PFSK-1 (cell line): ENCODE measurements around the gene AKIRIN2.

Experiments used
- FOXP2 ChIP-seq: optimal IDR thresholded peaks from 2 replicates; pipeline ENCODE3; 2011; ENCODE audit warnings: borderline replicate concordance, control low read depth, inconsistent platforms; ENCODE audit not compliant: insufficient read depth; ENCODE audit errors: extremely low read length, extremely low read depth
- POLR2AphosphoS5 ChIP-seq: IDR thresholded peaks from 2 replicates; pipeline ENCODE4 v1.6.1; 2012; ENCODE audit warnings: low read depth, mild to moderate bottlenecking, control low read depth, low read length, moderate library complexity
- SIN3A ChIP-seq: IDR thresholded peaks from 2 replicates; pipeline ENCODE4 v1.6.1; 2012; ENCODE audit warnings: mild to moderate bottlenecking, low read length, moderate library complexity, borderline replicate concordance; ENCODE audit not compliant: insufficient read depth
- TAF1 ChIP-seq: IDR thresholded peaks from 2 replicates; pipeline ENCODE4 v1.6.1; 2012; ENCODE audit warnings: low read length, control low read depth, borderline replicate concordance; ENCODE audit not compliant: insufficient read depth
- TF ChIP-seq, protein P1 (sequence below), 2 experiments: IDR thresholded peaks; 2 replicates each; pipeline versions ENCODE4 v1.6.1 to v1.8.0; 2011 to 2012; ENCODE audit warnings: low read depth in 2 of 2, low read length in 2 of 2, control low read depth in 1 of 2, inconsistent platforms in 1 of 2, mild to moderate bottlenecking in 1 of 2, moderate library complexity in 1 of 2; ENCODE audit not compliant: insufficient read depth in 1 of 2

The AKIRIN2 gene

DNA sequence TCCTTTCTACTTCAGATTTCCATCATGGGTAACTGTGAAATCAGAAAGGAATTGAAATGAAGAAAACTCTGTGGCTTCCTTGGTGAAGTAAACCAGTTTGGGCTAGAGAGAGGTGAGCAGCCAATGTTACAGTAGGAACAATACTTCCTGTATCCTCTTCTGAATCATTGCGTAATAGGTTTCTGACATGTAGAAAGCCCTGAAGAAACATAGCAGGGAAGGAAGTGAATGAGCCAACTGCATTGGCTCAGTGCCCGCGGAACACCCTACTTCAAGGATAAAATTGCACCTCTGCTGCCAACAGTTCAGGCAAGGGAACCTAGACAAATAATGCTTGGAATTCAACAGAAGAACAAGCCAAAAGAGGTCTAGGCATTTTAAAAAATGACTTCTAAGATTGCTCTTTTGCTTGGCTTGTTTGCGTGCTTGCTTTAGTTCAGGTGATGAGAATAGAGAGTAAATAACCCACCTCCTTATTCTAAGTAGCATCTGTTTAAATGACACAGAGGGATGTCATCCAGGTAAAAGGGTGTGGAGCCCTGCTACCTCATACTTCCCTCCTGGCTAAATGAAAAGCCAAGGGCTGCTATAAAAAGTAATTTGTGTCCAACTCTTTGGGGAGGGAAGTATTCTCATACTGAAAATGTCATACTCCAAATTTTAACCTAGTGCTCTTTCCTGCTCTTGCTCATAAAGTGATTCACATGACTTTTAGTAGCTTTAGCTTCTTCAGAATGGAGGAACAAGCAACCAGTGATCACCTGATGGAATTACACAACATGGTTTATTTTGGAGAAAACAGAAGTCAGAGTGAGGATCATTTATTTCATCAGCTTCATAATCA, 30.0 kb upstream of the AKIRIN2 start:
- TF ChIP-seq SIN3A (no peak), FOXP2 (no peak), TAF1 (no peak), POLR2AphosphoS5 (no peak)
- TF ChIP-seq, protein P1, sequence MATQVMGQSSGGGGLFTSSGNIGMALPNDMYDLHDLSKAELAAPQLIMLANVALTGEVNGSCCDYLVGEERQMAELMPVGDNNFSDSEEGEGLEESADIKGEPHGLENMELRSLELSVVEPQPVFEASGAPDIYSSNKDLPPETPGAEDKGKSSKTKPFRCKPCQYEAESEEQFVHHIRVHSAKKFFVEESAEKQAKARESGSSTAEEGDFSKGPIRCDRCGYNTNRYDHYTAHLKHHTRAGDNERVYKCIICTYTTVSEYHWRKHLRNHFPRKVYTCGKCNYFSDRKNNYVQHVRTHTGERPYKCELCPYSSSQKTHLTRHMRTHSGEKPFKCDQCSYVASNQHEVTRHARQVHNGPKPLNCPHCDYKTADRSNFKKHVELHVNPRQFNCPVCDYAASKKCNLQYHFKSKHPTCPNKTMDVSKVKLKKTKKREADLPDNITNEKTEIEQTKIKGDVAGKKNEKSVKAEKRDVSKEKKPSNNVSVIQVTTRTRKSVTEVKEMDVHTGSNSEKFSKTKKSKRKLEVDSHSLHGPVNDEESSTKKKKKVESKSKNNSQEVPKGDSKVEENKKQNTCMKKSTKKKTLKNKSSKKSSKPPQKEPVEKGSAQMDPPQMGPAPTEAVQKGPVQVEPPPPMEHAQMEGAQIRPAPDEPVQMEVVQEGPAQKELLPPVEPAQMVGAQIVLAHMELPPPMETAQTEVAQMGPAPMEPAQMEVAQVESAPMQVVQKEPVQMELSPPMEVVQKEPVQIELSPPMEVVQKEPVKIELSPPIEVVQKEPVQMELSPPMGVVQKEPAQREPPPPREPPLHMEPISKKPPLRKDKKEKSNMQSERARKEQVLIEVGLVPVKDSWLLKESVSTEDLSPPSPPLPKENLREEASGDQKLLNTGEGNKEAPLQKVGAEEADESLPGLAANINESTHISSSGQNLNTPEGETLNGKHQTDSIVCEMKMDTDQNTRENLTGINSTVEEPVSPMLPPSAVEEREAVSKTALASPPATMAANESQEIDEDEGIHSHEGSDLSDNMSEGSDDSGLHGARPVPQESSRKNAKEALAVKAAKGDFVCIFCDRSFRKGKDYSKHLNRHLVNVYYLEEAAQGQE (IDR thresholded peaks at IDR 0.05; ENCODE audit: insufficient read depth in 1 of 2, low read depth in 2 of 2, low read length in 2 of 2) = no peak

DNA sequence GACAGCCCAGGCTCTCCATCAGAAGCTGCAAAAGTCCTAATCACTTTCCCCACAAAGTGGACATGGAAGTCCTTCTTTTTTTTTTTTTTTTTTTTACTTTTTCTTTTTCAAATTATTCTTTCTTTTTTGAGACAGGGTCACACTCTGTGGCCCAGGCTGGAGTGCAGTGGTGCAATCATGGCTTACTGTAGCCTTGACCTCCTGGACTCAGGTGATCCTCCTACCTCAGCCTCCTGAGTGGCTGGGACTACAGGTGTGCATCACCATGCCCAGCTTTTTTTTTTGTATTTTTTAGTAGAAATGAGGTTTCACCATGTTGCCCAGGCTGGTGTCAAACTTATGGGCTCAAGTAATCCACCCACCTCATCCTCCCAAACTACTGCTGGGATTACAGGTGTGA, 29.0 kb upstream of the AKIRIN2 start:
- TF ChIP-seq SIN3A = no peak
- no peak for TF ChIP-seq TAF1
- no peak for TF ChIP-seq POLR2AphosphoS5
- TF ChIP-seq FOXP2 = no peak
- TF ChIP-seq, protein P1 (IDR thresholded peaks at IDR 0.05; ENCODE audit: insufficient read depth in 1 of 2, low read depth in 2 of 2, low read length in 2 of 2) = no peak

DNA sequence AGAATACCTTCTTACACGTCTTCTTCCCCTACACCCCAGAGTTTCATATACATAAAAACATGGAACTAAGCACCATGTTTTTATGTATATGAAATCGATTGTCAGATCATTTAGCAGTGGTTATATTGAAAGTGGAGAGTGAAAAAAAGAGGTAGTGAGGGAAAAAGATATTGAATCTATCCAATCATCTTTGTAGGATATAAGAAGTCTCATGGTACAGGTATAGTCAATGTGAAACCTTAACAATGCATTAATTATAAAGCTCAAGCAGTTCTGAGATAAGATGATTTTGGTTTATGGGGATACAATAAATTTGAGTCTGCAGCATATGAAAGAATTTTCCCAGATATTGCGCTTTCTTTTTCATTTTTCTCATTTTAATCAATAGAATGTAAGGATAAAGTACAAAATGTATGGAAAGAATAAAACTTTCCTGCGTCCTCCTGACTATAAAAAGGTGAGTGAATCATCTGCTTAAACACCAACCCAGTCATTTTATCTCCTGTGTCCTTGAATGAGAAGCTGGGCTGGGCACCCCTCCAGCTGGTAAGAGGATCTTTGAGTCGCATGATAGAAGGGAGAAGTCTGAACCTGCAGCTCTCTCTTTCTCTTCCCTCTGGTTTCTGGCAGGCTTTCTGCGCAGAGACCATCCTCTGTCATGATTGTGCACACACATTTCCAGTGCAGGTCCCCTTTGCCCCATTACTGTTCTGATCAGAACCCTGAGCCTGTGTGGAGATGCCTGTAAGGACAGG, 28.1 kb upstream of the AKIRIN2 start:
- TF ChIP-seq POLR2AphosphoS5 = no peak

DNA sequence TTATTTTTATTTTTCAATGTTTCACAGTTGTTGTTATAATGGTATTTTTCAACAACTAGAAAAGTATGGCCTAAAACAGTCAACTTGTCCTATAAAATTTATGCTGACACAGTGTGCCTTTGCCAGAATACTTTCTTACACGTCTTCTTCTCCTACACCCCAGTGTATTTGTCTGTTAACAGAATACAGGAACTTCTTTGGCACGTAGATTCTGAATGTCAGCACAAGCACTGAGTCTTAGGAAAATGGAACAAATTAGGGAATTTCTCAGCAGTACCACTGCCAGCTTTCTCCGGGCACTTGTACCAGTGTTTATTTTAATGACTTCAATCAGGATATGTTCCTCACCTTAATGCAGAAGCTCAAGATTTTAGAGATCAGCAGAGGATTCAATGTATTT, 26.7 kb upstream of the AKIRIN2 start:
- no peak for TF ChIP-seq POLR2AphosphoS5
- no peak for TF ChIP-seq TAF1
- TF ChIP-seq FOXP2 = no peak
- TF ChIP-seq, protein P1 (IDR thresholded peaks at IDR 0.05; ENCODE audit: insufficient read depth in 1 of 2, low read depth in 2 of 2, low read length in 2 of 2) = no peak
- TF ChIP-seq SIN3A = no peak

DNA sequence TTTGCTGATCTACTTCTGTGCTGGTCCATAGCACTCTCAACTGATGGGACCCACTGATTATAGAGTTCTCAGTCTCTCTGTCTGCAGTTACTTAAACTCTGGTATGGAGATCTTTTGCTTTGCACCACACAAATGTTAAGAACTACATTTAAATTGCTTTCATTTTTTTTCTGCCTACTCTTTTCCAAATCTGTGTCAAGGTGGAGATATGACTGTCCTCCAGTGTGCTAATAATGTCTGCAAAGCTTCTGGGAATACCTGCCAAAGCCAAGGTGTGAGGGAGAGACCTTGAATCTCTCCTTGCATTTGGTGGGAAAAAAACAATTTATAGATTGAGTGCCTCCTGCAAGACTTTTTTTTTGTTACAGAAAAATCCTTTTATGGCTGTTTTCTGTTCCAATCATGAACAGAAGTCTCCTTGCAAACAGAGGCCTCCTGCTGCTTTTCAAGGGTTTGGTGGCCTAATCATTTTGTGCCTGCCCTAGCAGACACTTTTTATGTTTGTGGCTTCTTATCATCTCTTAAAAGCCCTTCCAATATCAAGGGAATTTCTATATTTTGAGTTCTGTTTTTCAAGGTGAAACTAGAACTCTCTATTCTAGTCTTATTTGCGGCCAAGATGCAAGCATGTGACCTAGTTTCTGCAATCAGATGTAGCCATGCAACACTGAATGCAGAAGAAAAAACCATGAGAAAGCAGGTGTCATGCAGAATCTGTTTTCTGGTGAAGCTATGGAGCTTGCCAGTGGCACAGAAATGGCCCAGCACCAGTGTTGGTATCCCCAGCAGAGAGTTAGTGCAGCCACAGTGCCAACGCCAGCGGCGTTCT, 23.2 kb upstream of the AKIRIN2 start:
- TF ChIP-seq POLR2AphosphoS5 = no peak
- TF ChIP-seq, protein P1 (IDR thresholded peaks at IDR 0.05; ENCODE audit: insufficient read depth in 1 of 2, low read depth in 2 of 2, low read length in 2 of 2) = no peak
- no peak for TF ChIP-seq FOXP2
- no peak for TF ChIP-seq TAF1
- no peak for TF ChIP-seq SIN3A
